Stimulated activated CD4-positive, alpha-beta T cell treated with anti-CD3 and anti-CD28 coated beads, Interleukin-4, amount 100 ng/mL, for 1 hour (primary cell): ENCODE measurements around the gene WNK3.

Source experiments
- DNase-seq: peaks from one replicate; pipeline ENCODE4 v3.0.0-alpha.2; 2020

WNK3 gene

DNA sequence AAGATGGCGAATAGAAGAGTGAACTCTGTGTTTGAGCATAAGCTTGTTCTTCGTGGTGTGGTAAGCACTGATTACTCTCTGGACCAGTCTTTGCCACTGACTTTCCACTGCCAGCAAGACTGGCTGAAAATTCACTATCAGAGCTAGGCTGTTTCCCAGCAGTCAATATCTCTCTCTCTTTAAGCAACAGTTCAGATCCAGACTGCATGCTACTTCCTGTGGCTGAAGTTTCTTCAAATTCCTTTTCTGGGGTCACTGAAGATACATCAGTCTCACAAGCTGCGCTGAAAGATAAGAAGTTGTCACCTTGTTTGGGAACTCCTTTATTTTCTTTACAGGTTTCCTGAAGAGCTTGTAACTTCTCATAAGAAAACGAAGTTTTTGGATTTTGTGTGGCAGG, 120.8 kb downstream of the WNK3 start:
- DNase-seq: no peak

DNA sequence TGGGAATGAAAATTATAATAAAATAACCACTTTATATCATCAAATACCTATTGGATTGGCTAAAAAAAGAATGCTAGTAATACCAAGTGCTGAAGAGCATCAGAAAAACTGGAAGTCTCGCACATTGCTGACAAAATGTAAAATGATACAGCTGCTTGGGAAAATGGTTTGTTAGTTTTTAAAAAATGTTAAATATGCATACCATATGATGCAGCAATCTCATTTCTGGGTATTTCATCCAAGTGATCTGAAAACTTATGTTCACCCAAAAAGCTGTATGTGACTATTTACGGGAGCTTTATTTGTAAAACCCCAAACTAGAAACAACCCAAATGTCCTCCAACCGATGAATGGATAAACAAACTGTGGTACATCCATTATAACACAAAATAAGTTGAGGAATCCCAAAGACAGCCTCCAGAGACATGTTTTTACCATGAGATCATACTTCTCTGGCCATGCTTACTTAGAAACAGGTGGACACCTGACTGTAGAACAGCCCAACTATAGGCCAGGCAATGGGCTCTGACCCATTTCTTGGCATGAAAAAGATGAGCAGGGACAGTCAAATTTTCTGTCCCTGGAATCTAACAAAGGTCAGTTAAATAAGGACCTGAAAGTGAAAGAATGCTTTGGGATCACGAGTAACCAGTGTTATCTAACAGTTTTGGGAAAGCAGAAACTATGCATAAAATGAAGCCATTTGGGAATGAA, 127.3 kb downstream of the WNK3 start:
- no peak for DNase-seq

DNA sequence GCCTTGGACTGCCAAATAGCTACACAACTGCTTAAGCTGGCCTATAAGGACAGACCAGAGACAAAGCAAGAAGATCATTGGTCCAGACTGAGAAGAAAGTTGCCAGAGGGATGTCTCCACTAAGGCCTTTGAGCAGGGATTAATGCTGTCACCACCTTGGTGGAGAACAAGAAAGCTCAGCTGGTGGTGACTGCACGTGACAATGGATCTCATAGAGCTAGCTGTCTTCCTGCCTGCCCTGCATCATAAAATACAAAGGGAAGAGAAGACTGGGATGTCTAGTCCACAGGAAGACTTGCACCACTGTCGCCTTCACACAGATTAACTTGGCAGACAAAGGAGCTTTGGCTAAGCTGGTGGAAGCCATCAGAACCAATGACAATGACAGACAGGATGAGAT, 134.3 kb downstream of the WNK3 start:
- no peak for DNase-seq

DNA sequence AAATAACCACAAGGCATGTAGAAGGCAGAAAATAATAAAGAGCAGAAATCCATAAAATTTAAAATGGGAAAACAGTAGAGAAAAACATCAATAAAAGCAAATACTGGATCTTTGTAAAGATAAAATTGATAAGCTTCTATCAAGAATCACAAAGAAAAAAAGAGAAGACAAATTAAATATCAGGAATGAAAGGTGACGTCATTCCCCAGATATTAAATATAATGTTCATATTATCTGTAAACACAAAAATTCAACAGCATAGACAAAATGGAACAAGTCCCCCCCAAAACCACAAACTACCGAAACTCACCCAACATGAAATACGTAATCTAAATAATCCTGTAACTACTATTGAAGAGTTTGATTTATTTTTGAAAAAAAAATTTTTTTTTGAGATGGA, 144.2 kb downstream of the WNK3 start:
- no peak for DNase-seq

DNA sequence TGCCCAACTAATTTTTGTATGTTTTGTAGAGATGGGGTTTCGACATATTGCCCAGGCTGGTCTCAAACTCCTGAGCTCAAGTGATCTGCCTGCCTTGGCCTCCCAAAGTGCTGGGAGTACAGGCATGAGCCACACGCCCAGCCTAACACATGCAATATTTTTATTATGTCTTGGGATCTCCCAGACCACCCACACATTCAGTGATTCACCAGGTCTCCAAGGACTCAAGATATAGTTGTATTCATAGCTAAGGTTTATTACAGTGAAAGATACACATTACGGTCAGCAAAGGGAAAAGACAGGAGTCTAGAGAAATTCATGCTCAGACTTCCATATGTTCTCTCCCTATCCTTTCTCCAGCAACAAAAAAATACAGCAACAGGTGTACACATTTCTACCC, 149.3 kb downstream of the WNK3 start:
- no peak for DNase-seq

DNA sequence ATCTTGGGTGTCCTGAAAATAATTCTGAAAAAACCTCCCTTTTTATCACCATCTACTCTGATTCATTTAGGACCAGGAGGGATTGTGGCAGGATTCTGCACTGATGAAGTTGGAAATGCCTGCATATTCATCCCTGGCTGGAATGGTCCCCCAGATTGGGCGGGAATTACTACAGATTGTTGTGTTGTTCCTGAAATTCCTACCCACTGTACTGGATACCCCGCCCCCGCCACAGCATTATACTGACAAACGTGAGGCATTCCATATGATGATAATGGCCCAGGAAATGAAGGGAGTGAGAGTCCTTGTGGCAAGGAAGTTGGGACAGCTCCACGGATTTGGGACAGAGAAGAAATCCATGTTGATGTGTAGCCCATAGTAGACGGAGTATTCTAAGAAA, 159.6 kb downstream of the WNK3 start:
- DNase-seq: no peak

DNA sequence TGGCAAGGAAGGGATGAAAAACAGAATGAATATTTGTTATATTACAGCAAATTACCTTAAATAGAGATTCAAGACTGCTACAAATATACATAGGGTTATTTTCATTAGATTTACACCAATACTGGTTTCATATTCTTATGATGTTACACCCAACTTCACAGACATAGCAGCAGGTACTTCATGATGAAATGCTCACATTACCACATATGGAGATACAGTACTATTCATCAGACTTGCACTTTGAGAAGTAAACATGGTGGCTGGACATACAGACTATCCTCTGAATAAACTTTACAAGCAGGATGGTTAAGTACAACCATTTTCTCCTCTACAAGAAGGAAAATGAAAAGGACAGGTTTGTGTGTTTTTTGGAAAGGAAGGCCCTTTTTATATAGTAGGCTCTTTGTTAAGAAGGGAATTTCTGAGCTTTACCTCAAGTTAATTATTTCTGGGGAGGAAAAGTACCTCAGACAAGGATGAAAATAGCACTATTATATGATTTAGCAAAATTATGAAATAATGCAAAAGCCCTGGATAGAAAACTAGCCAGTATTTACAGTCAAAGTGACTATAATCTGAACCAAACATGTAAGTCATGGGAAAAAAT, 162.8 kb downstream of the WNK3 start:
- DNase-seq: no peak

DNA sequence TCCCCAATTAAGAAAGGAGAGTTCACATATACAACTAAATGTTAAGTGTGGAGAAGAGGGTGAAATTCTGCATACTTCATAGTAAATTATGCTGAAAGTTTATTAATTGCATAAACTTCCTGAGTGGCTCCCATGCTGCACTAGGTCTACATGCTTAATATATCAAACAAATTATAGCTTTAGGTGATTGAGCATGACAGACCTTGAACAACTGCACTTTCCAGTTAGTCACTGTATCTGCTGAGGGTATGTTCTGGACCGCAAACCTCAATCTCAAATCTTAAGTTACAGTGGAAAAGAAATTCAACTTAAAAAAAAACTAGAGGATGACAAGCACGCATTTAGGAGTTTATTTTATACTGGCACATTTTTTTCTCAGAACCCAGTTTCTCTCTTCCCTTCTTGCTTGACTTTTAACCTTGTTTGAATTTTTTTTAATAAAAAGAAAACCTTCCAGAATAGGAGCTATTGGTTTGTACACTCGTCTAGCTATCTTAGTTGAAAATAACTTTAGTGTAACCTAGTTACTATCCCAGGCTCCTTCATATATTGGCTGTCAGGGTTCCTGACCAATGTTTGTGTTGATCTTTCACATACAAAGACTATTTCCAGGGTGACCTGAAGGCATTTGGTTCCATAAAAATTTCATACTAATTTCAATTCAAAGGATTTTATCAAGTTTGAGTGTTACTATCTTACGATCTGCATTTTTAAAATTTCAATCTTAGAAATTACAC, 164.6 kb downstream of the WNK3 start:
- DNase-seq: no peak

DNA sequence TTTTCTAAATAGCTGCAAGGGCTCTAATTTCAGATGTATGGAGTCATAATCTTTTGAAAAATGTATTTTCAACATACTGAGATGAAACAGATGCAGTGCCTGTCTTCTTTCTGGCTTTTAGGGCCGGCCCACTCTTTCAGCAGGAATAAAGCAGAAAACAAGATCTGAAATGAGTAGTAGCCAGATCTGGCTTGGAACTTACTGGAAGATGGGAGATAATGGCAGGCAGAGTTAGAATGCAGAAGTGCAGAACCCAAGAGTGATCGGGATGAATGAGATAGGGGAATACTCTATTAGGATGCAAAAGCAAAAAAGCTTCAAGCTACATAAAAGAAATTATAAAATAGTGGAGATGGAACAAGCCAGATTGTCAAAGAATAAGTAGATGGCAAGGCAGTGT, 173.4 kb downstream of the WNK3 start:
- no peak for DNase-seq

DNA sequence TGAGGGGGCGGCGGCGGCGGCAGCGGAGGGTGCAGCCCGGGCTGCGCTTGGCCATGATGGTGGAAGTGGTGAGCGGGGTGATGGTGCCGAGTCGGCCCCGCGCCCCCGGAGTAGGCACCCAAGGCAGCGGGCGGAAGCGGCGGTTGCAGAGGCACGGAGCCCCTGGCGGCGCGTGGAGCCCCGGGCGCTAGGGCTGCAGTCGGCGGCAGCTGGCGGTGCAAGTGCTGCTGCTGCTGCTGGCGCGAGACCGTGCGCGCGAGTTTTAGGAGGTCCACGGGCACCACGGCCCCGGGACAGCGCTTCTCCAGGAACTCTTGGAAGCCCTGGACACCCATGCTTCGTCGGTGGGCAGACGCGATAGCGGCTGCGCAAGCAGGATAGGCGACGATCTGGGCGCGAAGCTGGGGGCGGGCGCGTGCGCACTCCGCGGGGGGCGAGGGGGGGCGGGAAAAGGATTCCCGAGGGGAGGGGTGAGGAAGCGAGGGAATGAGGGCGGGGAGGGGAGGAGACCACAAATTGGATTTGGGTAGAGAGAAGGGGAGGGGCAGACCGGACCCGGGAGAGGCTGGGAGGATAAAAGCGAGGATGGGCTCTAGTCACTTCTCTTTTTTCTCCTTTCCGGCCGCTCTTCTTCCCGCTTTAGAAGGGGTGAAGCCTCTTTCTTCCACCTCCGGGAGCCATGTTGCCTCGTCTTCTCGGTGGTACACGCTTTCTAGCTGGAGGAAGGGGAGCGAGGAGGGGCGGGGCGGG, 174.8 kb downstream of the WNK3 start, which contains the start of gene FAM120C:
FAM120C (minus strand) TSS at position 391 of the 750 bp plus-strand sequence; CDS start at position 335, 56 bp downstream.
- DNase-seq: peak; percentile 71

DNA sequence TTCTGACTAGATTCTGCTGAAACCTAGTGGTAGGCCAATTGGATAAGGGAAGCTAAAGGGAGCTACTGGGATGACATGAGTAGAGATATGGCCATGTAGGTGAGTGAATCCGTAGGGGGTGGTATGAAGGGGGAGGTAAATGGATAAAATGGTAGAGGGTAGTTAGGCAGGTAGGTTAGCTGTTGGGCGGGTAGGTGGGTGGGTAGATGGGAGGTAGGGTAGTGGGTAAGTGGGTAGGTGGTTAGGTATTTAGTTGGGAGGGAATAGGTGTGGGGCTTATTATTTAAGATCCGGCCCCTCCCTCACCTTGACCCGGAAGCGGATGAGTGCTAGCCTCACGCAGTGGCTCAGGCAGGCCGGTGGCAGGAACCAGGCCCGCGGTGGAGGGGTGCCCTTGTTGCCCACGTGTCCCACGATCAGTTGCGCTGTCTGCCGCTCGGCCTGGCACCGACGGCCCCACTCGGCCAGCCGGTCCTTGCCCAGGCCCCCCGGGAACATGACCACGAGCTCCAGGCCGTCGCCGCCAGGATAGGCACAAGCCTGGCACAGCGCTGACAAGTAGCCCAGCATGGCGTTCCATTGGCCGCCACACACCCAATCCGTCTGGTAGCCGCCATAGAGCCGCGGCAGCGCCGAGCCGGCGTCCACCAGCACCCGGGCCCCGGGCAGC, 175.5 kb downstream of the WNK3 start:
- peak; percentile 67 for DNase-seq

DNA sequence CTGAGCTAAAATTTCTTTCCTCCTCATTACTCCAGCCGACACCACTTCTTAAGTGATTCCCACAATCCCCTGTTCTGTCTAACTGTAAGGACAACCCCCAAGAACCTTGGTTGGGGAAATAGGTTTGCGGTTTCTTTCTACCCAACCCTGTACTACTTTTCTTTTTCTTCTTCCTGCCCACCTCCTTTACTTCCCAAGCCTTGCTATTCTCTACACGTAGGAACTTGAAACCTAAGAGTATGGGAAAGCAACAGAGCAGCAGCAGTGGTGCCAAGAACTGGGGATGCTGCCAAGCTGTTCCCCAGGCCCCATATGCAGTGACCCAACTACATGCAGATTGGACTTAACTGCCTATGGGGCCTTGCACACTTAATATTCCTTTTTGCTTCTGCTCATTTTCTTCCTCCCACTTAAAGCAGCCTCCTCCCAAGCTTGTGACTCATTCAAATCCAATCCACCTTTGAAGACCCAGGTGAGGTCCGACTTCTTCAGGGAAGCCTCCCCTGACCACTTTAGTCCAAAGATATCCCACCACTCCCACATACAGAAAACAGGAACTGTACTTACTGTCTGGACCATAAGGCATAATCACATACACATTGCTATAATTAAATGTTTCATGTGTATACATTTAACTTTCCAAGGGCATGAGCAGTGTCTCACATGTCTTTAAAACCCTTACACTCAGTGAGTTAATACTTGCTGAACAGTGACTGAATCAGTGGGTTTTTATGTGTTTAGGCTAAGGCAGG, 176.5 kb downstream of the WNK3 start:
- no peak for DNase-seq

DNA sequence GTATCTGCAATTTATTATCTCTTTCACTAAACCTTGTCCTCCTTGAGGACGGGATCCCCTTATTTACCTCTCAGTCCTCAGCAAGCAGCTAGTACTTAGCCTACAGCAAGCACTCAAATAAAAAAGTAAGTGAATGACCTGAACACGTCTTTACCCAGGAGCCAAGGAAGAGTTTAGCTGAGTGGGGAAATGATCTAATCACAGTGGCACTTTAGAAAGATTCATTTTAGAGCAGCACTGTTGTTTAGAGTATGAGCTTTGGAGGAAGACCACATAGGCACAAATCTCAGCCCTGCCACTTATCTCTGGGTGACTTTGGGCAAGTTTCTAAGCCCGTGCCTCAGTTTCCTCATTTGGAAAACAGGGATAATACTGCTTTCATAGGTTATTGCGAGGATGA, 177.4 kb downstream of the WNK3 start:
- no peak for DNase-seq

DNA sequence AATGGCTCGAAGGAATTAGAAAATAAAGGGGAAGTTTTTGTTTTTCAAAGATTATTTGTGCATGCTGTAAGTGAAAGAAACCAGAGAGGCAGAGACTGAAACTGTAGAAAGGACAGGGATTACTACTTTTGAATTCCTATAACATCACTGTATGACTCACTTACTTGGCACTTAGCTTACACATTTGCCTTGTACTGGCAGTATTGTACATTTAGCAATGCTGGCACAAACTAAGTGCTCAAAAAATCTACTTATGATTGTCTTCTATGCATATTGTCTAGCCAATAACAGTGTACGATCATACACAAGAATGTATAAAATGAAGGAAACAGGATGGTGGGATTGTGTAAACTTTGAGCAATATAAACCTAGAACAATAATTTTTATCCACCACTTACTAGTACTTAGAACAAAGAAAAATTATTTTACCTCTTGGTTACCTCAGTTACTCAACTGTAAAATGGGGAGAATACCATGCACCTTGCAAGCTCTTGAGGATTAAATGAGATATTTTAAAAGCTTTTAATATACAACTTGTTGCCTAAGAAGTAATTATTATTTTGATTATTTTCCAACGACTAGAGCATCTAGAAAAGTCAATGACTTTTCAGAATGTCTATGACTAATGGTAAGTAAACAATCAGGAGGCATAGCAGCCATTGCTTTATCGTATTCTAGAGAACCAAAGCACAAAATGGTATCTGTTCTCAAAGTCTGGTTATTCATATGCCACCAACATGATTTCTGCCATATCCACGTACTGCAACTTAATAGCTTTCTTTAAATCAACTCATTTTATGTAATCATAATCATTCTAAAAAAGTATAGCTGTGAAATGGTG, 179.5 kb downstream of the WNK3 start:
- DNase-seq: no peak

DNA sequence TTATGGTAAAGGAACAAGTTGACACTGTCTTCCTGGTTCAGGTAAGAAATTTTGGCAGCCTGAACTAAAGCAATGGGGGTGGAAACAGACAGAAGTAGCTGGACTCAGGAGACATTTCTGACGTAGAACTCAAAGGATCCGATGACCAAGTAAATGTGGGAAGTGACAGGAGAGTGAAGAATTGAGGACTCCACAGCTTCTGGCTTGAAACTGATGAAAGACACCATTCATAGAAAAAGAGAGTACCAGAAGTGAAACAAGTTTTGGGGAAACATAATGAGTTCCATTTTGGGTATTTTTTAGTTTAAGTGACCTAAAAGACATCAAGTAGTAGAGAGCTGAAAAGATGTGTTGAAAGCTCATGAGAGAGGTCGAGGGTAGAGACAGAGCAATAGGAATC, 180.5 kb downstream of the WNK3 start:
- DNase-seq: no peak

DNA sequence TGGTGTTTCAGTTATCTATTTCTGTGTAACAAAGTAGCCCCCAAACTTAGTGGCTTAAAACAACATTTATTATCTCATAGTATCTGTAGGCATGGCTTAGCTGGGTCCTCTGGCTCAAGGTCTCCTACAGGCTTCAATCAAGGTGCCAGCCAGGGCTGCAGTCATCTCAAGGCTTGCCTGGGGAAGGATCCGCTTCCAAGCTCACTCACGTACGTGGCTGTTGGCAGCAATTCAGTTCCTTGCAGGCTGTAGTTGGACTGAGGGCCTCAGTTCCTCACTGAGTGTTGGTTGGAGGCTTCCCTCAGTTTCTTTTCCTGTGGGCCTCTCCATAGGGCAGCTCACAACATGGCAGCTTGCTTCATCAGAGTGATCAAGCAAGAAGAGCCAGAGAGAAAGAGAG, 184.1 kb downstream of the WNK3 start:
- DNase-seq: no peak

DNA sequence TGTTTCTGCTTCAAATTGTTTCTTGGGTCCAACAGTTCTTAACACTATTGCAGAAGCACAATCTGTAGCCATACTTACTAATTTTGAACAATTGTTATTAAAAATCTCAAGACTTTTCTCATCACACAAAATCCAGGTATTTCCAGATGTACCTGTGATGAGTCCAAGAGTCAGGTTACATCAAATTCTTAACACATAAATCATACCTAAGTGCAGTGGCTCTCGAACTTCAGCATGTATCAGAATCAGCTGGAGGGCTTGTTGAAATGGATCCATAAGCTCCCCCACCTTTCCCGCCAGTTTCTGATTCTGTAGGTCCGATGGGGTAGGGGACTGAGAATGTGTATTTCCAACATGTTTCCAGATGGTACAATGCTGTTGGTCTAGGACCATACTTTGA, 185.4 kb downstream of the WNK3 start:
- DNase-seq: no peak

DNA sequence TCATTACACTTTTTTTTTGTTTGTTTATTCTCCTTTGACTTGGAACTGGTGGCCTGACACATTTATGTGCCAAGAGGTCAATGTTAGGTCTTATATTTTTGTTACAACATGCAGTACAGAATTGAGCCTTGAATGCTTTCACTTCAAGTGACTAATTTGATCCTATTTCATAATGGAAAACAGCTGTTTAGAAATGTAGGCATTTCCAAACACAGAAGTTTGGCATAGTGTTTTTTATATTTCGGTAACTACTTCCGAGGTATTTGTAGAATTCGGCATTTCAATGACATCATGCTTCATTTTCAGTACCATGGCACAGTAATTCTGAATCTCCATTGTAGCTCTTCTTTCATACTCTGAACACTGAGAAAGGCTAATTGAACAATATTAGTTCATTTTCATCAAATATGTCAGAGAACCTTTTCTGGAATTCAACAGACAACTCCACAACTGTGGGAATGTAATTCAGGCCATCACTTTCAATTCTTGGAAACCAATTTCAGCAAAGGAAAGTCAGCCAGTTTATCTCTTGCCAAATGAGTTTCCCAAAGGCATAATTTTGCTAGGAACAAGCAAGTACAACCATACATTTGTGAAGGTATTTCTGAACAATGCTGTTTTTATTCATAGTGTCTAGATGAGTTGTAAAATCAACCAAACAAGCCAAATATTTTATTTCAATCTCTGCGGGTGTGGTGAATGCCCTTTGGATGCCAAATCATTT, 186.2 kb downstream of the WNK3 start:
- DNase-seq: no peak

DNA sequence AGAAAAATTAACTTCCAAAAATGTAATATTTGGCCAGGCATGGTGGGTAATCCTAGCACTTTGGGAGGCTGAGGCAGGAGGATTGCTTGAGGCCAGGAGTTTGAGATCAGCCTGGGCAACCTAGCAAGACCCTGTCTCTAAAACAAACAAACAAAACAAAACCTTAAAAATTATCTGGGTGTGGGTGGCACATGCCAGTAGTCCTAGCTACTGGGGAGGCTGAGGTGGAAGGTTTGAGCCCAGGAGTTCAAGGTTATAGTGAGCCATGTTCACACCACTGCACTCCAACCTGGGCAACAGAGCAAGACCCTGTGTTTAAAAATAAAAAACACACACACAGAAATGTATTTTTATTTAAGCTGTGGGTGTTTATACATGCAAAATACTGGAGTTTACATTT, 186.8 kb downstream of the WNK3 start:
- DNase-seq: no peak

DNA sequence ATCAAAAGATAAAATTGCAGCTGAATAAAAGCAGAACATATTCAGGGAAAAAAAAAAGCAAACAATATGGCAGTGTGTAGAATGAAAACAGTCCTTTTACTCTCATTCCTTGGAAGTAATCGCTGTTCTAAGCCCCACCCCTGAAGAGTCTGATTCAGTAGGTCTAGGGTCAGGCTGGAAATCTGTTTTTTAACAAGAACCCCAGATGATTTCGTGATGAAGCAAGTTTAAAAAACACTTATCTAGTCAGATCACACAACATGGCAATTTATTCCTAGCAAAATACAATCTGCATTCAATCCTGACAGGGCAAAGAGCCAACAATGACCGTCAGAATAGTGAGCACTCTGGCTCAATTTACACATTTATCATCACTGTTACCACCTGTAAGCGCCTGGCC, 190.9 kb downstream of the WNK3 start:
- DNase-seq: no peak
